HG02870 (cell line): ENCODE measurements around the gene MTRR.
A peak's percentile ranks its signal among the peaks of the same experiment; 100 is the strongest.

Source experiments
- ATAC-seq: cut with Tn5 transposase; IDR thresholded peaks from one replicate; pipeline ENCODE4 v1.9.1; 2021; ENCODE audit warnings: mild to moderate bottlenecking, moderate library complexity; ENCODE audit not compliant: unreplicated experiment

The MTRR gene

GRCh38 chr5:7856855-7857254 is 12.1 kb upstream of the MTRR start:
- ATAC-seq, result no peak

- no peak for ATAC-seq
These were observed 11.6 kb upstream of the MTRR start for GRCh38 chr5:7857361-7857760.

- ATAC-seq, result peak; percentile 54
These were observed 10.9 kb upstream of the MTRR start for GRCh38 chr5:7857926-7858632.

- ATAC-seq, result no peak
These were observed 2.8 kb upstream of the MTRR start for GRCh38 chr5:7866196-7866595.

GRCh38 chr5:7867260-7867659 is 1.7 kb upstream of the MTRR start:
- ATAC-seq, result no peak

GRCh38 chr5:7868427-7868772 is 548 bp upstream of the MTRR start:
- no peak for ATAC-seq

- ATAC-seq, result peak; percentile 9
These were observed 657 bp downstream of the MTRR start for GRCh38 chr5:7869474-7870136.

- ATAC-seq, result peak; percentile 35
These were observed 2.7 kb downstream of the MTRR start for GRCh38 chr5:7871653-7872052.

GRCh38 chr5:7872517-7873130 is 3.7 kb downstream of the MTRR start:
- no peak for ATAC-seq

GRCh38 chr5:7873216-7873615 is 4.3 kb downstream of the MTRR start:
- peak; percentile 24 for ATAC-seq

GRCh38 chr5:7874639-7875038 is 5.7 kb downstream of the MTRR start:
- no peak for ATAC-seq

GRCh38 chr5:7875151-7875550 is 6.2 kb downstream of the MTRR start:
- ATAC-seq, result no peak

- ATAC-seq, result peak; percentile 41
These were observed 7.9 kb downstream of the MTRR start for GRCh38 chr5:7876867-7877266.

GRCh38 chr5:7877851-7878250 is 8.9 kb downstream of the MTRR start:
- no peak for ATAC-seq

GRCh38 chr5:7878381-7878873 is 9.5 kb downstream of the MTRR start:
- ATAC-seq, result peak; percentile 96

GRCh38 chr5:7881091-7881490 is 12.1 kb downstream of the MTRR start:
- no peak for ATAC-seq

- ATAC-seq, result no peak
These were observed 12.9 kb downstream of the MTRR start for GRCh38 chr5:7881816-7882215.

GRCh38 chr5:7882926-7883325 is 14.0 kb downstream of the MTRR start:
- ATAC-seq, result no peak

- no peak for ATAC-seq
These were observed 15.7 kb downstream of the MTRR start for GRCh38 chr5:7884491-7885267.

GRCh38 chr5:7886849-7887475 is 18.0 kb downstream of the MTRR start:
- no peak for ATAC-seq

GRCh38 chr5:7888901-7889300 is 20.0 kb downstream of the MTRR start:
- no peak for ATAC-seq
